Panc1 (cell line): Measurements from ENCODE around the gene CFHR3. TPM values are rescaled to one million over a fixed set of nuclear protein-coding genes. Genes with fewer than 3 reads are reported as not detected.
"Not testable (repeated sequence)": the region's sequence is repeated elsewhere in the genome, so short reads cannot be mapped to it uniquely, and the experiment has no call there.

Experiments
- ATAC-seq: fragments of 200-7000 bp; cut with Tn5 transposase; 2 replicates; pipeline ENCODE4 v1.9.1; 2020; ENCODE audit warnings: mild to moderate bottlenecking, moderate library complexity
- BruUV-seq: library from RNA; stranded (reverse); fragments of 400-500 nt; replicated peaks from 2 replicates; lab custom pipeline; 2021; lab: Mats Ljungman, UMichigan
- CTCF ChIA-PET: fragments of 300-600 bp; sonication (Branson Sonifier 250); formaldehyde crosslinking; loops from one replicate; lab custom pipeline; 2022; ENCODE audit warnings: antibody characterized with exemption; lab: Charles Lee
- POLR2A ChIA-PET: fragments of 300-600 bp; sonication (Branson Sonifier 250); formaldehyde crosslinking; loops from one replicate; lab custom pipeline; 2022; ENCODE audit warnings: antibody characterized with exemption; lab: Charles Lee
- DNase-seq: peaks from one replicate; pipeline ENCODE4 v3.0.0-alpha.2; 2010; ENCODE audit warnings: low read depth, low spot score
- H3K27ac ChIP-seq: 2 replicates; pipeline ENCODE4 v1.5.1; 2011; ENCODE audit warnings: mild to moderate bottlenecking, low read length, inconsistent platforms
- H3K27me3 ChIP-seq: fragments of 200-500 bp; sonication (Bioruptor generic); 2 replicates; pipeline ENCODE4 v1.6.0; 2014; ENCODE audit warnings: low read length, inconsistent platforms; ENCODE audit not compliant: control insufficient read depth, insufficient read depth
- H3K36me3 ChIP-seq: fragments of 200-500 bp; sonication (Bioruptor generic); 2 replicates; pipeline ENCODE4 v1.5.1; 2014; ENCODE audit warnings: inconsistent platforms, mild to moderate bottlenecking, low read length, moderate library complexity; ENCODE audit not compliant: control insufficient read depth, insufficient read depth
- H3K4me1 ChIP-seq: 2 replicates; pipeline ENCODE4 v1.5.1; 2011; ENCODE audit warnings: inconsistent platforms, mild to moderate bottlenecking, low read length, moderate library complexity; ENCODE audit not compliant: control insufficient read depth, insufficient read depth
- H3K4me3 ChIP-seq, 2 experiments: 2 replicates each; pipeline ENCODE4 v1.5.1; 2011 to 2012; ENCODE audit warnings: low read depth in 2 of 2, low read length in 2 of 2, mild to moderate bottlenecking in 2 of 2, inconsistent platforms in 1 of 2, moderate library complexity in 1 of 2
- H3K9me3 ChIP-seq: fragments of 200-500 bp; sonication (Bioruptor generic); 2 replicates; pipeline ENCODE4 v1.5.1; 2014; ENCODE audit warnings: low read depth, mild to moderate bottlenecking, inconsistent platforms, low read length, moderate library complexity; ENCODE audit not compliant: control insufficient read depth, insufficient read depth
- CTCF ChIP-seq: fragments of 450-650 bp; IDR thresholded peaks from 2 replicates; pipeline ENCODE4 v1.5.1; 2017; ENCODE audit warnings: mild to moderate bottlenecking
- POLR2AphosphoS5 ChIP-seq: IDR thresholded peaks from 2 replicates; pipeline ENCODE4 v1.6.1; 2012; ENCODE audit warnings: mild to moderate bottlenecking, low read depth, low read length, moderate library complexity
- SIN3A ChIP-seq: IDR thresholded peaks from 2 replicates; pipeline ENCODE4 v1.6.1; 2012; ENCODE audit warnings: low read depth, mild to moderate bottlenecking, low read length, moderate library complexity, borderline replicate concordance; ENCODE audit not compliant: insufficient read depth
- TCF7L2 ChIP-seq: IDR thresholded peaks from 2 replicates; pipeline ENCODE4 v1.6.1; 2011; ENCODE audit warnings: mild to moderate bottlenecking, low read depth, low read length, inconsistent platforms
- in situ Hi-C: cut with HindIII; loops from 2 replicates; pipeline ENCODE4 v1.10.0; 2016; ENCODE audit warnings: low sequenced_read_pairs, low pct_unique_long_range_greater_than_20kb
- intact Hi-C: fragments of 100-400 bp; cut with micrococcal nuclease; formaldehyde crosslinking; loops from one replicate; pipeline ENCODE4 v1.10.0; 2022; ENCODE audit not compliant: unreplicated experiment
- total RNA-seq: library from RNA; stranded (reverse); gene quantifications from one replicate; pipeline ENCODE4 v1.2.1, GENCODE V29; 2021; ENCODE audit not compliant: unreplicated experiment
- TF ChIP-seq, protein P1 (sequence below), 2 experiments: IDR thresholded peaks; 2 replicates each; pipeline ENCODE4 v1.6.1; 2011 to 2012; ENCODE audit warnings: low read depth in 2 of 2, control low read depth in 1 of 2, low read length in 1 of 2, mild to moderate bottlenecking in 1 of 2, moderate library complexity in 1 of 2; ENCODE audit not compliant: insufficient read depth in 1 of 2

Gene CFHR3
- total RNA-seq, 1 experiment from 2014 or later, result not detected

DNA sequence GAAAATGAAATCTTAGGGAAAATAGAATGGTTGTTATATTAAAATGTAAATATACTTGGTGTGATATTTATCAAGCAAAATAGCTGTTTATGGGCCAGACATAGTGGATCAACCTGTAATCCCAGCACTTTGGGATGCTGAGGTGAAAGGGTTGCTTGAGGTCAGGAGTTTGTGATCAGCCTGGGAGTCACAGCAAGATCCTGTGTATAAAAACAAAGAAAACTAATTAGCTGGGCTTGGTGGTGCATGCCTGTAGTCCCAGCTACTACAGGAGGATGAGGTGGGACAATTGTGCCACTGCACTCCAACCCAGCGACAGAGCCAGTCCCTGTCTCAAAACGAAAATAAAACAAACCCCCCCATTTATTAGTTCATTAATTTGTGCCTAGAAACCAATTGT lies 23.3 kb downstream of the CFHR3 start:
- no peaks in the 10 kb centered on the region for H3K36me3 ChIP-seq
- H3K27me3 ChIP-seq, result no peaks in the 10 kb centered on the region
- H3K4me1 ChIP-seq, result no peaks in the 10 kb centered on the region
- CTCF ChIA-PET, result no interaction called here
- no peak overlapping the region for H3K4me3 ChIP-seq
- intact Hi-C loops (no loop called here), in situ Hi-C loops (no loop called here)
- TF ChIP-seq, protein P1, sequence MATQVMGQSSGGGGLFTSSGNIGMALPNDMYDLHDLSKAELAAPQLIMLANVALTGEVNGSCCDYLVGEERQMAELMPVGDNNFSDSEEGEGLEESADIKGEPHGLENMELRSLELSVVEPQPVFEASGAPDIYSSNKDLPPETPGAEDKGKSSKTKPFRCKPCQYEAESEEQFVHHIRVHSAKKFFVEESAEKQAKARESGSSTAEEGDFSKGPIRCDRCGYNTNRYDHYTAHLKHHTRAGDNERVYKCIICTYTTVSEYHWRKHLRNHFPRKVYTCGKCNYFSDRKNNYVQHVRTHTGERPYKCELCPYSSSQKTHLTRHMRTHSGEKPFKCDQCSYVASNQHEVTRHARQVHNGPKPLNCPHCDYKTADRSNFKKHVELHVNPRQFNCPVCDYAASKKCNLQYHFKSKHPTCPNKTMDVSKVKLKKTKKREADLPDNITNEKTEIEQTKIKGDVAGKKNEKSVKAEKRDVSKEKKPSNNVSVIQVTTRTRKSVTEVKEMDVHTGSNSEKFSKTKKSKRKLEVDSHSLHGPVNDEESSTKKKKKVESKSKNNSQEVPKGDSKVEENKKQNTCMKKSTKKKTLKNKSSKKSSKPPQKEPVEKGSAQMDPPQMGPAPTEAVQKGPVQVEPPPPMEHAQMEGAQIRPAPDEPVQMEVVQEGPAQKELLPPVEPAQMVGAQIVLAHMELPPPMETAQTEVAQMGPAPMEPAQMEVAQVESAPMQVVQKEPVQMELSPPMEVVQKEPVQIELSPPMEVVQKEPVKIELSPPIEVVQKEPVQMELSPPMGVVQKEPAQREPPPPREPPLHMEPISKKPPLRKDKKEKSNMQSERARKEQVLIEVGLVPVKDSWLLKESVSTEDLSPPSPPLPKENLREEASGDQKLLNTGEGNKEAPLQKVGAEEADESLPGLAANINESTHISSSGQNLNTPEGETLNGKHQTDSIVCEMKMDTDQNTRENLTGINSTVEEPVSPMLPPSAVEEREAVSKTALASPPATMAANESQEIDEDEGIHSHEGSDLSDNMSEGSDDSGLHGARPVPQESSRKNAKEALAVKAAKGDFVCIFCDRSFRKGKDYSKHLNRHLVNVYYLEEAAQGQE (IDR thresholded peaks at IDR 0.05; ENCODE audit: insufficient read depth in 1 of 2, low read depth in 2 of 2, low read length in 1 of 2), result no peak
- TF ChIP-seq CTCF, result no peak
- no peak for TF ChIP-seq SIN3A
- TF ChIP-seq POLR2AphosphoS5, result no peak
- no peak for TF ChIP-seq TCF7L2
- BruUV-seq, result no TSS peak
- DNase-seq (no peak), ATAC-seq (no peak)
- POLR2A ChIA-PET, result no interaction called here
- H3K27ac ChIP-seq, result no peak overlapping the region
- H3K9me3 ChIP-seq, result no peaks in the 10 kb centered on the region

DNA sequence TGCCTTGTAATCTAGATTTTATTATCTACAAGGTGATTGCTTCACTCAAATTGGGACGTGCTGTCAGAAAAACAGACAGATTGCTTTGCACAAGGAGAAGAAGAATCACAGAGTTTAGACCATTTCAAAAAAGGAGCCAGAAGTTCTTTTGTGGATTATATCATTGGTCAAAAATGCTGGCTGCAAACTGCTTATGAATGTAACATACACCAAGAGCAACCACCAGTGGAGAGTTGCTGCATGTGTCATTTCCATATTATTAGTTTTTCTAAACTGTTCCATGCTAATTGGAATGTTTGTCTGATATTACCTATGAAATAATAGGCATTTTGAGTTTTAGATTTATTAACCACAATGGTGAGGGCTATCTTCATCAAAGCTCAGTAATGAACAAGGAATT lies 27.3 kb downstream of the CFHR3 start:
- intact Hi-C loops, DNase-seq, POLR2A ChIA-PET, H3K27me3 ChIP-seq, H3K27ac ChIP-seq, in situ Hi-C loops, H3K36me3 ChIP-seq, ATAC-seq, CTCF ChIA-PET, H3K9me3 ChIP-seq, BruUV-seq, H3K4me3 ChIP-seq, H3K4me1 ChIP-seq: not testable (repeated sequence)

- no peaks in the 10 kb centered on the region for H3K9me3 ChIP-seq
- H3K27me3 ChIP-seq, result no peaks in the 10 kb centered on the region
- ChIA-PET CTCF (no interaction called here), POLR2A (no interaction called here)
- no peaks in the 10 kb centered on the region for H3K36me3 ChIP-seq
- intact Hi-C loops, result no loop called here
- in situ Hi-C loops, result no loop called here
- no peaks in the 10 kb centered on the region for H3K4me1 ChIP-seq
- TF ChIP-seq, protein P1 (IDR thresholded peaks at IDR 0.05; ENCODE audit: insufficient read depth in 1 of 2, low read depth in 2 of 2, low read length in 1 of 2), result no peak
- TF ChIP-seq CTCF, result no peak
- TF ChIP-seq POLR2AphosphoS5, result no peak
- no peak for TF ChIP-seq TCF7L2
- no peak for TF ChIP-seq SIN3A
- no peak overlapping the region for H3K4me3 ChIP-seq
- H3K27ac ChIP-seq, result no peak overlapping the region
- DNase-seq (no peak), ATAC-seq (no peak)
- BruUV-seq, result no TSS peak
Measured at GRCh38 chr1:196808529-196809235, 34.0 kb downstream of the CFHR3 start.
